Stimulated activated CD4-positive, alpha-beta T cell treated with anti-CD3 and anti-CD28 coated beads, Interleukin-1b, Interleukin-23, amount 100 ng/mL, for 4 hours (primary cell): ENCODE data around the gene POSTN.

Experiments
- DNase-seq, 2 donors: peaks; one replicate each; pipeline ENCODE4 v3.0.0-alpha.2; 2020; ENCODE audit warnings: low read depth in 2 of 2

The POSTN gene

GRCh38 chr13:37598597-37598996 lies at the start of gene POSTN:
Gene POSTN (minus strand): TSS chr13:37598768. CDS start chr13:37598726, 42 bp downstream.
- DNase-seq = no peak

GRCh38 chr13:37647031-37647650 lies 48.6 kb upstream of the POSTN start:
- no peak for DNase-seq

GRCh38 chr13:37646531-37646930 lies 48.0 kb upstream of the POSTN start:
- no peak for DNase-seq

GRCh38 chr13:37645181-37645740 lies 46.7 kb upstream of the POSTN start:
- no peak for DNase-seq

- no peak for DNase-seq
Observed at GRCh38 chr13:37641391-37641790, 42.8 kb upstream of the POSTN start.

GRCh38 chr13:37640499-37640898 lies 41.9 kb upstream of the POSTN start:
- no peak for DNase-seq

GRCh38 chr13:37636701-37637100 lies 38.1 kb upstream of the POSTN start:
- DNase-seq = no peak

- DNase-seq = no peak
Observed at GRCh38 chr13:37632294-37632693, 33.7 kb upstream of the POSTN start.

- DNase-seq = no peak
Observed at GRCh38 chr13:37627428-37627827, 28.9 kb upstream of the POSTN start.

- DNase-seq = no peak
Observed at GRCh38 chr13:37621811-37622361, 23.3 kb upstream of the POSTN start.

GRCh38 chr13:37618554-37618953 lies 20.0 kb upstream of the POSTN start:
- no peak for DNase-seq

GRCh38 chr13:37617173-37617572 lies 18.6 kb upstream of the POSTN start:
- no peak for DNase-seq

GRCh38 chr13:37616131-37616530 lies 17.6 kb upstream of the POSTN start:
- no peak for DNase-seq

GRCh38 chr13:37615276-37615675 lies 16.7 kb upstream of the POSTN start:
- no peak for DNase-seq

- DNase-seq = no peak
Observed at GRCh38 chr13:37613638-37614037, 15.1 kb upstream of the POSTN start.

- DNase-seq = no peak
Observed at GRCh38 chr13:37613236-37613635, 14.7 kb upstream of the POSTN start.

GRCh38 chr13:37608750-37609339 lies 10.3 kb upstream of the POSTN start:
- DNase-seq = no peak

GRCh38 chr13:37602733-37603381 lies 4.3 kb upstream of the POSTN start:
- no peak for DNase-seq

GRCh38 chr13:37601648-37602440 lies 3.3 kb upstream of the POSTN start:
- DNase-seq = no peak

GRCh38 chr13:37599519-37599918 lies 951 bp upstream of the POSTN start:
- DNase-seq = no peak

GRCh38 chr13:37597477-37598025 lies 1.0 kb downstream of the POSTN start:
- no peak for DNase-seq

GRCh38 chr13:37596805-37597204 lies 1.8 kb downstream of the POSTN start:
- DNase-seq = no peak
